DMS53 (cell line): Measurements from ENCODE around the gene GSG1.
"Not testable (repeated sequence)": the region's sequence is repeated elsewhere in the genome, so short reads cannot be mapped to it uniquely, and the experiment has no call there.

ENCODE experiments used
- DNase-seq: peaks from one replicate; lab custom pipeline; 2025; lab: John Stamatoyannopoulos, UW

The GSG1 gene

DNA sequence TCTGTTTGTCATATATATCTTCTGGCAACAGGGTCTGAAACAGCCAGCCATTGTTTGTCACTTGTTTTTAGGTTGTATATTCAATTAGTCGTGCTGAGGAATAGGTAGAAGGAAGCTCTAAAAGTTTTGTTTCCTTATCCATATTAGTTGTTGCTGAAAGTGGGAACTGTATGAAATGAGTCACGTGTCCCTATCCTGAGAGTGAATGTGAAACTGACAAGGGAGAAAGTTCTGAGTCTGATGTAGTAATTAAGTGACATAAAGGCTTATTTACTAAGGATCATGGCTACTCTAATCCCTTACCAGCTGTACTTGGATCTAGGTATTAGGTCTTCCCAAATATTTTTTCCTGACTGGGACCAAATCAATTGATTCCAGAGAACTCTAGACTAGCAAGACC lies 42.9 kb downstream of the GSG1 start:
- DNase-seq, result no peak

DNA sequence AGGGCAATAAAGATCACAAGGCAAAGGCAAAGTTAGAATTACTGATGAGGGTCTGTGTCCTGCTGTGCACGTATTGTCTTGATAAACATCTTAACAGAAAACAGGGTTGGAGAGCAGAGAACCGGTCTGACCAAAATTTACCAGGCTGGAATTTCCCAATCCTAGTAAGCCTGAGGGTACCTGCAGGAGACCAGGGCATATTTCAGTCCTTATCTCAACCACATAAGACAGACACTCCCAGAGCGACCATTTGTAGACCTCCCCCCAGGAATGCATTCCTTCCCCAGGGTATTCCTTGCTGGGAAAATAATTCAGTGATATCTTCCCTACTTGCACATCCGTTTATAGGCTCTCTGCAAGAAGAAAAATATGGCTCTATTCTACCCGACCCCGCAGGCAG lies 49.9 kb downstream of the GSG1 start:
- DNase-seq, result peak; percentile 45

DNA sequence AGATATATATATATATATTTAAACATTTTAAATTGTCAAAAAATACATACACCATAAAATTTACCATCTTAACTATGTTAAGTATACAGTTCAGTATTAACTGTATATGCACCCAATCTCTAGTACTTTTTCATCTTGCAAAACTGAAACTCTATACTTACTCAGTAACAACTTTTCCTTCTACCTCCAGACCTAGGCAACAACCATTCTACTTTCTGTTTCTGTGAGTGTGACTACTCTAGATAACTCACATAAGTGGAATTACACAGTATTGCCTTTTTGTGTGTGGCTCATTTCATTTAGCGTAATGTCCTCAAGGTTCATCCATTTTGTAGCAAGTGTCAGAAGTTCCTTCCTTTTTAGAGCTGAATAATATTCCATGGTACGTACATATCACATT lies 51.0 kb downstream of the GSG1 start:
- DNase-seq, result no peak

GRCh38 chr12:13049816-13050215 lies 53.7 kb downstream of the GSG1 start:
- DNase-seq, result no peak

GRCh38 chr12:13046964-13047363 lies 56.5 kb downstream of the GSG1 start:
- no peak for DNase-seq

DNA sequence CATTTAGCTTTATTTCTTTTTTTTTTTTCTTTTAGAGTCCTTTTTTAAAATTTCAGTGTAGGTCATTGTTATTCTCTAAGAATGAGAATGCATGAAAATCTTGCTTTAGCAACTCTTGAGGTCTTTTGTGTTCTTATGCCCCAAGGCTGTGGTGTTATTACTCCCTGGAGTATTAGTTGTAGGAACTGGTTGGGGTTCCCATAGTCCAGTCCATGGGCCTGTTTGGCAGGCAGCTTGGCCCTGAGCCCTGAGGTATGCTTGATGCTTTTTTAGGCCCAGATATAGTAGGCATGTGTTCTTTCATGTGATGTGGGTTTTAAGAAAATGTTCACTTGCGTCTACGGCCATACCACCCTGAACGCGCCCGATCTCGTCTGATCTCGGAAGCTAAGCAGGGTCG lies 57.7 kb downstream of the GSG1 start:
- no peak for DNase-seq

- no peak for DNase-seq
Observed at GRCh38 chr12:13044906-13045299, 58.6 kb downstream of the GSG1 start.

DNA sequence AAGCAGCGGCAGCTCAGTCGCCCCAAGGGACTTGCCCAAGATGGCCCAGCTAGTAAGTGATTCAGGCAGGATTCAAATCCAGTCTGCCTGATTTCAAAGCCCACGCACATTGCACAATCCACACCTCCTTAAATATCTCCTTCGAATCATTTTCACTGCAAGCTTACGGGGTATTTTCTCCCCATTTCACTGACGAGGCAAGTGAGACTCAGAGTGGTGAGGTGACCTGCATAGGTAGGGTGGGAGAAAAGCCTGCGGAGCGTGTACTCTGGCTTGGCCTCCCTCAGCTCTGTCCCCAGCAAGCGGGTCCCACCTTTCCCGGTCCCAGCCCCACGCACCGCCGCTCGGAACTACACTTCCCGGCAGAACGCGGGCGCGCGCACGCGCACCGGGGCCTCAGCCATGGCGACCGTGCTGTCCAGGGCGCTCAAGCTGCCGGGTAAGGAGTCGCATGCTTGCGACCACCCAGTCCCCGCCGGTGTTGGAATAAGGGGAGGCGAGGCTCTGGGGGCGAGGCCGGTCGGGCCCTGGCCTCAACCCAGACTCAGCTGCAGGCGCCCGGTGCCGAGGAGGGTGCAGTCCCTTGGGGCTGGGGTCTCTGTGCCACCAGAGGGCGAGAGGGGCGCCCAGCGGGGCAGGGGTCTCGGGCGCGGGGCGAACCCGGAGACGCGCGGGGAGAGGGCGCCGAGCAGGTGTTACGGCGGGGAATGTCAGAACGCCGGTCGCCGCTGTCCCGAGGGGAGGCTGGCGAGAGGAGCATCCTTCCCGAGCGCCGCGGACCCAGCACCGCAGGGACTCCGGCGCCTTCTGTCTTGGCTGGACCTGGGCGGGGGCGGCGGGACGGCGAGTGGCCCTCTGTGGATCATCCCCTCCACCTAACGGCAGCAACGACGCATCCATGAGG lies 59.2 kb downstream of the GSG1 start, which contains the start of gene FAM234B:
TSS of gene FAM234B (plus strand) at position 380 of the 904 bp plus-strand sequence. CDS start at position 403, 23 bp downstream.
- DNase-seq, result peak; percentile 89

DNA sequence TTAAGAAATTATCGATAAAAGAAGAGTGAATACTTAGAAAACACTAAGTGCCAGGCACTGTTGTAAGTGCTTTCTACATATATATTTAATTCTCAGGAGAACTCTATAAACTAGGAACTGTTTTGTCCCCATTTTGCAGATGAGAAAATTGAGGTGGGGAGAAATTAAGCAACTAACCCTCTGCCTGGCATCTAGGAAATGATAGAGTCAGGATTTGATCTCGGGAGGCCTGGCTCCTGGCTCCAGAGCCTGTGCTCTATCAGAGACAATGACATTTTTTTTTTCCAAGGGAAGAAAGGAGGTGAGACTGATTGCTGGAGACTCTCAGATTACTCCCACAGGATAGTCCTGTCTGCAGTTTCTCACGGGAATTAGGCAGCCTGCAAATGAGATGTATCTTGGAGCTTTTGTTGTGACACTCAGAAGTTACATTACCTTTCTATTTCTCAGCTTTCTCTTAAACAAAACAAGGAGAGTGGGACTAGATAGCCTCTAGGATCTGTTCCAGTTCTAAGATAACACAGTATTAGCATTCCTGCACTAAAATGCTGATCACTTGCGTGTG lies 60.7 kb downstream of the GSG1 start:
- DNase-seq, result no peak

DNA sequence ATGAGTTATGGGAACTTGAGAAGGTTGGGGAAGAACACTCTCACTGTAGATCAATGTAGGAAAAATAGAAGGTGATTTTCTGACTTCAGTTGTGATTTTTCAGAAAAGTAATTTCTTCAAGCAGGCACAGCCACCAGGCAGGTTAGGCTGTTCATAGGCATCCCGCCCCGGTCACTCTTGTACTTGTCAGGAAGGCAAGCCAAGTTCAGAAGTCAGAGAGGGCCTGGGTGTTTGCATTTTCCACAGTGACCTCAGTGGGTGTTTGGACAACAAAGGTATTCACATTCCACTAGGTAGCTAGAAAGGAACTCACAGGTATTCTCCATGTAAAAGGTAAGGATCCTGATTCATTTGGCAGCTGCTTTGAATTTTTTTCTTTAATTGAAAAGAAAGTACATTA lies 62.2 kb downstream of the GSG1 start:
- DNase-seq, result no peak

GRCh38 chr12:13039328-13039956 lies 64.0 kb downstream of the GSG1 start:
- DNase-seq, result no peak

GRCh38 chr12:13038491-13039161 lies 64.8 kb downstream of the GSG1 start:
- no peak for DNase-seq

- no peak for DNase-seq
Observed at GRCh38 chr12:13036881-13037280, 66.6 kb downstream of the GSG1 start.

- DNase-seq, result not testable (repeated sequence)
Observed at GRCh38 chr12:13035335-13035734, 68.1 kb downstream of the GSG1 start.
